GM23338 (cell line): Measurements from ENCODE around the gene CRHR1.

Source experiments
- EZH2phosphoT487 ChIP-seq: fragments of 200-600 bp; sonication (generic); IDR thresholded peaks from one replicate; pipeline ENCODE4 v1.8.1; 2018; ENCODE audit warnings: antibody characterized with exemption; ENCODE audit not compliant: unreplicated experiment
- TF ChIP-seq, protein P1 (sequence below), 2 experiments: fragments of 200-600 bp in 1 of 2; sonication (generic) in 1 of 2; conservative IDR thresholded peaks; 2 replicates each; pipeline versions ENCODE4 v1.5.1 to v1.6.1; 2016 to 2017; ENCODE audit warnings: antibody characterized with exemption in 2 of 2, low read depth in 2 of 2, mild to moderate bottlenecking in 2 of 2, moderate library complexity in 1 of 2
- TF ChIP-seq, protein P2 (sequence below): IDR thresholded peaks from 2 replicates; pipeline ENCODE4 v1.6.1; 2016; ENCODE audit warnings: antibody characterized with exemption

DNA sequence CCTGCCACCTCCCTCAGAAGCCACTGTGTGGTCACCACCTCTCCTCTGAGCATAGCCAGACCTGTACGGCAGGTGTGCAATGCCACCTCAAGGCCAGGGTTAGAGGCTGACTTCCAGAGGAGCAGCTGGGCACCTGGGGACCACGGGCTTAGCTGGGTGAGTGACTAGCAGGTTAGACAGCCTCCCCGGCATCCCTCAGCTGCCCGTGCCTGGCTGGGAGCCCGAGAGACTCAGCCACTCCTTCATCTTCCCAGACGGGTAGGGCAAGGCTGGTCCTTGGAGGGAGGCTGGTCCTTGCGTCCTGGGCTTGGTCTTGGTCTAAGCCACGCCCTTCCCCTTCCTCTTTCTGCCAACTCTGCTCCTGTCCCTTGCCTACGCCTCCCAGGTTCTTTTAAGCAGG is 7.8 kb downstream of the CRHR1 start:
- TF ChIP-seq, protein P1, sequence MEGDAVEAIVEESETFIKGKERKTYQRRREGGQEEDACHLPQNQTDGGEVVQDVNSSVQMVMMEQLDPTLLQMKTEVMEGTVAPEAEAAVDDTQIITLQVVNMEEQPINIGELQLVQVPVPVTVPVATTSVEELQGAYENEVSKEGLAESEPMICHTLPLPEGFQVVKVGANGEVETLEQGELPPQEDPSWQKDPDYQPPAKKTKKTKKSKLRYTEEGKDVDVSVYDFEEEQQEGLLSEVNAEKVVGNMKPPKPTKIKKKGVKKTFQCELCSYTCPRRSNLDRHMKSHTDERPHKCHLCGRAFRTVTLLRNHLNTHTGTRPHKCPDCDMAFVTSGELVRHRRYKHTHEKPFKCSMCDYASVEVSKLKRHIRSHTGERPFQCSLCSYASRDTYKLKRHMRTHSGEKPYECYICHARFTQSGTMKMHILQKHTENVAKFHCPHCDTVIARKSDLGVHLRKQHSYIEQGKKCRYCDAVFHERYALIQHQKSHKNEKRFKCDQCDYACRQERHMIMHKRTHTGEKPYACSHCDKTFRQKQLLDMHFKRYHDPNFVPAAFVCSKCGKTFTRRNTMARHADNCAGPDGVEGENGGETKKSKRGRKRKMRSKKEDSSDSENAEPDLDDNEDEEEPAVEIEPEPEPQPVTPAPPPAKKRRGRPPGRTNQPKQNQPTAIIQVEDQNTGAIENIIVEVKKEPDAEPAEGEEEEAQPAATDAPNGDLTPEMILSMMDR (conservative IDR thresholded peaks at IDR 0.05; ENCODE audit: low read depth in 2 of 2), result no peak
- TF ChIP-seq, protein P2, sequence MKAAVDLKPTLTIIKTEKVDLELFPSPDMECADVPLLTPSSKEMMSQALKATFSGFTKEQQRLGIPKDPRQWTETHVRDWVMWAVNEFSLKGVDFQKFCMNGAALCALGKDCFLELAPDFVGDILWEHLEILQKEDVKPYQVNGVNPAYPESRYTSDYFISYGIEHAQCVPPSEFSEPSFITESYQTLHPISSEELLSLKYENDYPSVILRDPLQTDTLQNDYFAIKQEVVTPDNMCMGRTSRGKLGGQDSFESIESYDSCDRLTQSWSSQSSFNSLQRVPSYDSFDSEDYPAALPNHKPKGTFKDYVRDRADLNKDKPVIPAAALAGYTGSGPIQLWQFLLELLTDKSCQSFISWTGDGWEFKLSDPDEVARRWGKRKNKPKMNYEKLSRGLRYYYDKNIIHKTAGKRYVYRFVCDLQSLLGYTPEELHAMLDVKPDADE, result no peak
- no peak for TF ChIP-seq EZH2phosphoT487
